Effector memory CD4-positive, alpha-beta T cell (primary cell): ENCODE results near the gene GNAO1.

Experiments
- DNase-seq, 3 donors: peaks; one replicate each; pipeline ENCODE4 v3.0.0-alpha.2; 2020
- H3K27ac ChIP-seq: 2 replicates; pipeline ENCODE4 v1.7.0; 2013; ENCODE audit warnings: mild to moderate bottlenecking, low read length, moderate library complexity; ENCODE audit not compliant: insufficient read depth, poor library complexity, severe bottlenecking
- H3K27me3 ChIP-seq: replicated peaks from 2 replicates; pipeline ENCODE4 v1.7.0; 2013; ENCODE audit warnings: mild to moderate bottlenecking, low read length; ENCODE audit not compliant: insufficient read depth, control insufficient read depth, poor library complexity, severe bottlenecking
- H3K36me3 ChIP-seq: 2 replicates; pipeline ENCODE4 v1.7.0; 2013; ENCODE audit warnings: mild to moderate bottlenecking, low read length, moderate library complexity; ENCODE audit not compliant: control insufficient read depth, insufficient read depth
- H3K4me1 ChIP-seq: 2 replicates; pipeline ENCODE4 v1.7.0; 2013; ENCODE audit warnings: low read length, mild to moderate bottlenecking; ENCODE audit not compliant: control insufficient read depth, insufficient read depth, poor library complexity, severe bottlenecking
- H3K4me3 ChIP-seq: 2 replicates; pipeline ENCODE4 v1.7.0; 2013; ENCODE audit warnings: low read length, low read depth, mild to moderate bottlenecking; ENCODE audit not compliant: insufficient read depth, poor library complexity, severe bottlenecking
- H3K9me3 ChIP-seq: 2 replicates; pipeline ENCODE4 v1.7.0; 2013; ENCODE audit warnings: mild to moderate bottlenecking, low read length, moderate library complexity; ENCODE audit not compliant: control insufficient read depth

Gene GNAO1

GRCh38 chr16:56325956-56326355 lies 134.7 kb downstream of the GNAO1 start:
- no peaks in the 10 kb centered on the region for H3K9me3 ChIP-seq
- no peak overlapping the region for H3K27ac ChIP-seq
- H3K36me3 ChIP-seq = no peaks in the 10 kb centered on the region
- no peak overlapping the region for H3K4me3 ChIP-seq
- no peak for DNase-seq
- H3K27me3 ChIP-seq = no peaks in the 10 kb centered on the region
- H3K4me1 ChIP-seq = no peaks in the 10 kb centered on the region

GRCh38 chr16:56327071-56327928 lies 136.0 kb downstream of the GNAO1 start:
- no peak for DNase-seq
- no peak overlapping the region for H3K4me3 ChIP-seq
- H3K36me3 ChIP-seq = no peaks in the 10 kb centered on the region
- H3K4me1 ChIP-seq = no peaks in the 10 kb centered on the region
- no peaks in the 10 kb centered on the region for H3K27me3 ChIP-seq
- H3K9me3 ChIP-seq = no peaks in the 10 kb centered on the region
- H3K27ac ChIP-seq = no peak overlapping the region

- no peaks in the 10 kb centered on the region for H3K27me3 ChIP-seq
- no peaks in the 10 kb centered on the region for H3K36me3 ChIP-seq
- H3K4me1 ChIP-seq = no peaks in the 10 kb centered on the region
- H3K9me3 ChIP-seq = no peaks in the 10 kb centered on the region
- H3K27ac ChIP-seq = no peak overlapping the region
- DNase-seq = no peak
- H3K4me3 ChIP-seq = no peak overlapping the region
Measured at GRCh38 chr16:56327929-56328258, 136.6 kb downstream of the GNAO1 start.

- Histone ChIP-seq H3K9me3 (no peaks in the 10 kb centered on the region), H3K4me3 (no peak overlapping the region), H3K4me1 (no peaks in the 10 kb centered on the region), H3K27me3 (no peaks in the 10 kb centered on the region), H3K27ac (no peak overlapping the region), H3K36me3 (no peaks in the 10 kb centered on the region)
- DNase-seq = no peak
Measured at GRCh38 chr16:56328276-56329022, 137.2 kb downstream of the GNAO1 start.

GRCh38 chr16:56329887-56330286 lies 138.6 kb downstream of the GNAO1 start:
- Histone ChIP-seq H3K27ac (no peak overlapping the region), H3K36me3 (no peaks in the 10 kb centered on the region), H3K4me1 (no peaks in the 10 kb centered on the region), H3K4me3 (no peak overlapping the region), H3K27me3 (no peaks in the 10 kb centered on the region), H3K9me3 (no peaks in the 10 kb centered on the region)
- no peak for DNase-seq

GRCh38 chr16:56330476-56330875 lies 139.2 kb downstream of the GNAO1 start:
- Histone ChIP-seq H3K9me3 (no peaks in the 10 kb centered on the region), H3K27me3 (no peaks in the 10 kb centered on the region)
- no peak for DNase-seq

GRCh38 chr16:56331399-56331798 lies 140.1 kb downstream of the GNAO1 start:
- Histone ChIP-seq H3K4me3 (no peak overlapping the region), H3K27ac (no peak overlapping the region), H3K9me3 (no peaks in the 10 kb centered on the region), H3K27me3 (no peaks in the 10 kb centered on the region), H3K4me1 (no peaks in the 10 kb centered on the region), H3K36me3 (no peaks in the 10 kb centered on the region)
- no peak for DNase-seq

More at GRCh38 chr16:56330476-56330875, 139.2 kb downstream of the GNAO1 start:
- H3K27ac ChIP-seq = no peak overlapping the region
- H3K36me3 ChIP-seq = no peaks in the 10 kb centered on the region
- no peak overlapping the region for H3K4me3 ChIP-seq
- H3K4me1 ChIP-seq = no peaks in the 10 kb centered on the region

GRCh38 chr16:56331915-56332314 lies 140.6 kb downstream of the GNAO1 start:
- H3K27me3 ChIP-seq = no peaks in the 10 kb centered on the region
- H3K36me3 ChIP-seq = no peaks in the 10 kb centered on the region
- no peak overlapping the region for H3K4me3 ChIP-seq
- no peaks in the 10 kb centered on the region for H3K4me1 ChIP-seq
- H3K27ac ChIP-seq = no peak overlapping the region
- DNase-seq = no peak
- H3K9me3 ChIP-seq = no peaks in the 10 kb centered on the region

GRCh38 chr16:56332464-56333079 lies 141.3 kb downstream of the GNAO1 start:
- Histone ChIP-seq H3K9me3 (no peaks in the 10 kb centered on the region), H3K4me1 (no peaks in the 10 kb centered on the region), H3K4me3 (no peak overlapping the region), H3K27ac (no peak overlapping the region), H3K27me3 (no peaks in the 10 kb centered on the region), H3K36me3 (no peaks in the 10 kb centered on the region)
- DNase-seq = no peak

- Histone ChIP-seq H3K4me3 (no peak overlapping the region), H3K4me1 (no peaks in the 10 kb centered on the region), H3K27me3 (no peaks in the 10 kb centered on the region), H3K27ac (no peak overlapping the region), H3K9me3 (no peaks in the 10 kb centered on the region), H3K36me3 (no peaks in the 10 kb centered on the region)
- no peak for DNase-seq
Measured at GRCh38 chr16:56334761-56335160, 143.5 kb downstream of the GNAO1 start.
